Brain pericyte (primary cell): ENCODE results near the gene CDCA7.
"Not testable (repeated sequence)": the region's sequence is repeated elsewhere in the genome, so short reads cannot be mapped to it uniquely, and the experiment has no call there.

Experiments used
- DNase-seq: peaks from one replicate; pipeline ENCODE4 v3.0.0-alpha.2; 2012; ENCODE audit warnings: low read depth, low spot score

CDCA7 gene

DNA sequence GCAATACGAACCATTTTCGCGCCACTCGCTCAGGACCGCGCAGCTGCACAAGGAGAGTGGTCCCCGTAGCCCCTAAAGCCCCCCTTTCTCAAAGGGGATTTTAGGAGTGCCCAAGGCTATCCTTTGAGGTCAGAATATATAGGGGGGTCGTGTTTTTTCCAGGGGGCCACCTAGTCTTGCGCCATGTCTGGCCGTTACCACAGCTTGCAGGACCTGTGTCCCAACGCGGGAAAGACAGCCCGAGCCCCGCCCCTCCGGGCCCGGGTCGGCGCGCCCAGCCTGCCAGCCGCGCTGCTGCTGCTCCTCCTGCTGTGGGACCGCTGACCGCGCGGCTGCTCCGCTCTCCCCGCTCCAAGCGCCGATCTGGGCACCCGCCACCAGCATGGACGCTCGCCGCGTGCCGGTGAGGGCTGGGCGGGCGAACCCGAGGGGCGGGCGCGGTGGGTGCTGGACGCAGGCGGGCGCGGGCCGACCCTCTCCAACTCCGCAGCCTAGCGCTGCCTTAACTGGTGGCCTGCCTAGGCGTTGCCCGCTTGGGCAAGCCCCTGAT, at the start of gene CDCA7:
Gene CDCA7 (plus strand): TSS at position 291 of the 550 bp plus-strand sequence. CDS start 92 bp downstream, at position 383.
- peak; percentile 20 for DNase-seq

DNA sequence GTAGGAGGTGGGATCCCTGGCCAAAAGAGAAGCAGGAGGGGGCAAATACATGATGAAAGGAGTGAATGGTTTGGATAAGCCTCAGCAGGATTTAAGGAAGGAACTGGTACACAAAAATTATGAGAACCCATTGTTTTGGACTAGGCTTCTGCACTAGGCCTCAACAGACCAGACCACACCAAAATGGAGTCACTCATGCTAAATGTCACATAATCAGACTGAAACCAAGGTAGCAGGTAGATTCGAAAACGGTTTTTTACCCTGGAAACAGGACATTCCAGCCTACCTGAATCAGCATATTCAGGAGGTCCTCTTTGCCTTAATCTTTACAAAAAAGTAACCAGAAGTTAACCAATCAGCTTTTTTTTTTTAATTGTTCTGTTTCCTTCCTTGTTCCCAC, 49.4 kb upstream of the CDCA7 start:
- DNase-seq = no peak

DNA sequence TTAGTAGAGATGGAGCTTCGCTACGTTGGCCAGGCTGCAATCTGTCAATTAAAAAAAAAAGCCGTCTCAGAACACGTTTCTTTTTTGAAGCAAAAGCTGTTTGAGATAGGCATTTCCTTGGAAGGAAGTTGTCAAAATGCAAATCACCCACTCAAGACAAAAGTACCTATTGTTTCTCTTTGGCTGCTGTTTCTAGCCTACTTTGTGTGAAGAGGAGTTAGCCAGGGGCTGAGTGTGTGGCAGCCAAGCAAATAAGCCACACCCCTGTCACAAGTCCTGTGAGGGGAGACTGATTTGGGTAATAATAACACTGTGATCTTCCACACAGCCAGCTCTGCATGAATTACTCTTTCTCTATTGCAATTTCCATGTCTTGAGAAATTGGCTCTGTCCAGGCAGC, 47.4 kb upstream of the CDCA7 start:
- DNase-seq = no peak

DNA sequence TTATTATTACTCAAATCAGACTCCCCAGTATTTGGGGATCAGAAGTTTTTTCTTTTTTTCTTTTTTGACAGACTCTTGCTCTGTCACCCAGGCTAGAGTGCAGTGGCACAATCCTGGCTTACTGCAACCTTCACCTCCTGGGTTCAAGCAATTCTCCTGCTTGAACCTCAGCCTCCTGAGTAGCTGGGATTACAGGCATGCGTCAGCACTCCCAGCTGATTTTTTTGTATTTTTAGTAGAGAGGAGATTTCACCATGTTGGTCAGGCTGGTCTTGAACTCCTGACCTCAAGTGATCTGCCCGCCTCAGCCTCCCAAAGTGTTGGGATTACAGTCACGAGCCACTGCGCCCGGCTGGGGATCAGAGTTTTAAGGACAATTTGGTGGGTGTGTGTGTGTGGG, 45.3 kb upstream of the CDCA7 start:
- not testable (repeated sequence) for DNase-seq

DNA sequence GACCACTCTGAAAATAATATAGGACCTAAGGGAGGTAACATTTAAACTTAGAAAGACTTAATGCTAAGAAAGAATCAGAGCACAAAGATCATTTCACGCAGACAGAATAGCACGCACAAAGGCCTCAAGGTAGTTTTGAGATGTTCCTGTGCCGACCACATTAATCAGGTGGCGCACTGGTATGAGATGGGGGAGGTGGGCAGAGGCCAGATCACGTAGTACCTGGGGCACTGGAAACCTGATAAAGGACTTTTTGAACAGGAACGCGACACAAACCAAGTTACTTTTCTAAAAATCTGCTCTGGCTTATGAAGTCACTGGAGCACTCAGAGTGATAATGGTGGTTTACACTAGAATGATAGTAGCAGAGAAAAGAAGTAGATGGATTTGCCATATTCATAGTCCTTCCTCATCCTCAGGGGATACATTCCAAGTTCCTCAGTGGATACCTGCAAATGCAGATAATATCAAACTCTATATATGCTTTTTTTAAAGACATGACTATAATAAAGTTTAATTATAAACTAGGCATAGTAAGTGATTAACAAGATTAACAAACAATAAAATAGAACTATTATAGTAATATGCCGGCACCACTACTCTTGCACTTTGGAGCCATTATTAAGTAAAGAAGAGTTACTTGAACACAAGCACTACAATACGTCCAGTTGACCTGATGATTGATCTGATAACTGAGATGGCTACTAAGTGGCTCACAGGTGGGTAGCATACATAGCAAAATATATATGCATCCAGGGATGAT, 42.6 kb upstream of the CDCA7 start:
- DNase-seq = no peak

DNA sequence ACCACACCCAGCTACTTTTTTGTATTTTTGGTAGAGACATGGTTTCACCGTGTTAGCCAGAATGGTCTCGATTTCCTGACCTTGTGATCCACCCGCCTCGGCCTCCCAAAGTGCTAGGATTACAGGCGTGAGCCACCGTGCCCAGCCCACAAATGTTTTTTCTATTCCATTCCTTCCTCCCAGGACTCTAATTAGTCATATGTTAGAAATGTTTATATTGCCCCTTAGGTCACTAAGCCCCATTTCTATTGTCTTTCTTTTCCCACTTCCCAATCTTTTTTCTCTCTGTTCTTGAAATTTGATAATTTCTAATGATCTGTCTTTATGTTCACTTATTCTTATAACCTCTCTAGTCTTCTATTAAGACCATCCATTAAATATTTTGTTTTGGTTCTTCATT, 31.3 kb upstream of the CDCA7 start:
- no peak for DNase-seq

DNA sequence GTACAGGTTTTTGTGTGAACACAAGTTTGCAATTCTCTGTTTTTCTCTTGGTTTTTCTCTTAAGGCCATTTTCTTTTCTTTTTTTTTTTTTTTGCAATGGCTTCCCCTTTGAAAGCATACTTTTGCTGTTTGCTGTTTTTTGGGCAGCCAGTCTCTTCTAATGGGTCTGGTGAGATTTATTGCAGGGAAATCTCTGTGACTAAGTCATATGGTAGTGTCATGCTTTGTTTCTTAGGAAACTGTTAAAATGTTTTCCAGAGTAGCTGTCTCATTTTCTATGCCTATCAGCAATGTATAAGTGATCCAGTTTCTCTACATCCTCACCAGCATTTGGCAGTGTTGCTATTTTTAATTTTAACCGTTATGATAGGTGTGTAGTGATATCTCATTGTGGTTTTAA, 27.9 kb upstream of the CDCA7 start:
- DNase-seq = no peak

DNA sequence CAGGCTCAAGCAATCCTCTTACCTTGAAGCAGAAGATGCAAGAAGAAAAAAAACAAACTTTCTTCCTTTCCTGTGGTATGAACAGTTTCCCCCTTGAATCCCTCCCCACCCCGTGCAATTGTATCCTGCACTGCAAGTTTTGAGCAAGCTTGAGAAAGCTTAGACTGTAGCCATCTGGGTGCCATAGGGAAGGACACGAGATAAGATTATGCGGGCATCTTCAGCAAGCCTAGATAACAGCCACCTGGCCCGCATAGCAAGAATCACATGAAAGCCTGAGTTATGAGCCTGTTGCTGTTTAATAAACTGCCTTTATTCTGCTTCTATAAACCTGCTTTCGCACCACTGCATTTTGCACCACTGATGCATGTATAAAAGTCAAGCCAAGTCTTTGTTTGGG, 27.3 kb upstream of the CDCA7 start:
- DNase-seq = no peak

DNA sequence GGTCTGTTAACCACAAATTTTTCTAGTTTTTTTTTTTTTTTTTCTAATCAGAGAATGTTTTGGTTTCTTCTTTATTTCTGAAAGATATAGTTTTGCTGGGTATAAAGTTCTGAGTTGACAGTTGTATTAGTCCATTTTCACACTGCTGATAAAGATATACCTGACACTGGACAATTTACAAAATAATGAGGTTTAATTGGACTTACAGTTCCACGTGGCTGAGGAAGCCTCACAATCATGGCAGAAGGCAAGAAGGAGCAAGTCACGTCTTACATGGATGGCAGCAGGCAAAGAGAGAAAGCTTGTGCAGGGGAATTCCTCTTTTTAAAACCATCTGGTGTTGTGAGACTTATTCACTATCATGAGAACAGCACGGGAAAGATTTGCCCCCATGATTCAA, 21.7 kb upstream of the CDCA7 start:
- DNase-seq = not testable (repeated sequence)

DNA sequence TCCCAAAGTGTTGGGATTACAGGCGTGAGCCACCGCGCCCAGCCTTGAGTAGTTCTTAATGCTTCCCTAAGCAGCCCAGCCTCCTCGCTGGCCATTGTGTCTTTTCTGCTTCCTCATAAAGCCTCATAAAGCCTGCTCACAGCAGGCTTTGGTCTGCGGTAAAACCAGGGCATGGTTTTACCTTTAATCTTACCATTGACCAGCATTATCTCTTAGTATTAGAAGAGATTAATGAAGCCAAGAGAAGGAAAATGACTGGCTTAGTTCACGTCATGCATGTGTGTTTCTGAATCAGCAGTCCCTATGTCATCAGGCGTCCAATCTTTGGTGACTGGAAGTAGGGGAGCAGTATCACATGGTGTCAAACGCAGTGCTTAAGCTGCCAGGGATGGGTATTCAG, 14.9 kb upstream of the CDCA7 start:
- DNase-seq = no peak

DNA sequence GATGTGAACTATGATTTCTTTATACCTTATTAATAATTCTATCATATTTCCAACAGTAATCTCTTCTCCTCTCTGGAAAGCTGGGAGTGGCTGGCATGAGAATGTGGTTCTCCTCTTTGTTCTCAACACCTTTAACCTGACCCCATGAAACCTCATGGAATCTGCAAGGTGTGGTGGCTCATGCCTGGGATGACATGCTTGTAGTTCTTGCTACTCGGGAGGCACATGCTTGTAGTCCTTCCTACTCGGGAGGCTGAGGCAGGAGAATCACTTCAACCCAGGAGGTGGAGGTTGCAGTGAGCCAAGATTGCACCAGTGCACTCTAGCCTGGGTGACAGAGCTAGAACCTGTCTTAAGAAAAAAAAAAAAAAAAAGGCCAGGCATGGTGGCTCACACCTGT, 10.8 kb upstream of the CDCA7 start:
- no peak for DNase-seq

DNA sequence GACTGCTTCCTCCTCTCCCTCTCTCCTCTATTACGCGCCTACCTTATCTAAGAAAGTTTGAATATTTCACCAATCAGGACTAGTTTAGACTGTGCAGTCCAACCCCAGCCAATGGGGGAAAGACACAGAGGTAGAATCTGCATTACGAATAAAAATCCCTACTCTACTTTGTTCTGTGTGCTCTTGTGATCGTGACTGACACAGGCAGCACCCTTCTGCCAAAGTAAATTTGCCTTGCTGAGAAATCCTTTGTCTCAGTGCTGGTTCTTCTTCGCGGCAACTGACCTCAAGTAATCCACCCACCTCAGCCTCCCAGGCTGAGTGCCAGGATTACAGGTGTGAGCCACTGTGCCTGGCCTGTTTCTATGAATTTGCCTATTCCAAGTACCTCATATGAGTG, 8.6 kb upstream of the CDCA7 start:
- no peak for DNase-seq

DNA sequence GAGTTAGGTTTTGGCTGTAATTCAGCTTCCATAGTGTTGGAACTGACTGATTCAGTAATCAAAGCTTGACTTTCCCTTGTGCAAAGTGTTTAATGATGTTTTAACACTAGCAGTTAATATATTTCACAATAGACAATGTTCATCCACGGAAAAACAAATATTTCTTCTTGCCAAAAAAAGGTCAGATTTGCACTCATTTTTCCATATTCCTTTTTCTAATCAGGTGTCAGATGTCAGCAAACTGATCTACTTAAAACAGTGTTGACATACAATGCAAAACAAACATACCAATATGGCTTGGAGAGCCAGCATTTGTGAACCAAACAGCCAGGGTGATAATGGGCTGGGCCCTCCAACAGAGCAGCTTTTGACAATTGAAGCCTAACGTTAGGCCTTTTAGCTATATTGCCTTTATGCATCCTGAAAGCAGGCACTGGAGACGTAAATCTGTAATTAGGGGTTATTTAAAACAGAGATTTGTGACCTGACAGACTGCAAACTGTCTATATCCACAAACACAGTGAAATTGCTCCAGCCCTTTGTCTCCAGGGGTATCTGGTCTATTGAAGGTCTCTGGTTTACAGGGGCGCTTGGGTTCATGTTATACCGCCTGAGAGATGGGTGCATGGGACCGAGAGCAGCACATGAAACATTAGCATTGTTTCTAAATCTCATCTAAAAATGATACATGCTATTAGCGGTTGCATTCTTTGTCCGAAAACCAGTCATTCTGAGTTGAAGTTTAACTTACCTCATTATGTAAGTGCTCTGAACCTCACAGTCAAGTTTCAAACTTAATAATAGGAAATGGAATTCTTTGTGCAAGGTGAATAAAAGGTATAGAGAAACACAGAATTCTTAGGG, 7.1 kb upstream of the CDCA7 start:
- no peak for DNase-seq

DNA sequence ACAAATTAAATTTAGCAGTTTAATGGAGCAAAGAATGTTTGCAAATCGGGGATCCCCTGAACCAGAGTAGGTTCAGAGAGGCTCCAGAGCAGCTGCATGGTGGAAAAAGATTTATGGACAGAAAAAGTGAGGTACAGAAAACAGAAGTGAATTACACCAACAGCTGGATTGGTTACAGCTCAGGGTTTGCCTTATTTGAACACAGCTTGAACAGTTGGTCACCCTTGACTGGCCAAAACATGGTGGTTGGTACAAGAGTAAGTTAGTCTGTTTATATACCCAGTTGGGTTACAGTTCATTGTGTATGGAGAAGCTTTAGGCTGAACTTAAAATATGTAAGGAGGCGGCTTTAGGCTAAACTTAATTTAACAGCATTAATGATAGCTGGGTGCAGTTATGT, 5.4 kb upstream of the CDCA7 start:
- DNase-seq = no peak

DNA sequence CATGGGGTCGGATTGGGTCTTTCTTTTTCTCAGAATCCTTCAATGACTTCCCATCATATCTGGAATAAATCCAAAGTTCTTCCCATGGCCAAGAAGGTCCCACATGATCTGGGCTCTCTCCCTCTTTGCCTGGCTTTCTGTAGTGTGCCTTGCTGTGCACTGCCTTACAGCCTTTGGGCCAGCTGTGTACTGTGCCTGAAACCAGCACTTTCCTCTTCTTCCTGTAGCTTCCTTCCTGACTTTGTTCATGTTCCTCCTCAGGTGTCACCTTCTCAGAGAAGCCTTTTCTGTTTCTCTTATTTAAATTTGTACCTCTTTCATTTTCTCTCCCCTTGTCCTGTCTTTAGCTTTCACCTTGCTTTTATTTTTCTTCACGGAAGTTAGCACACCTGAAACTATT, 4.3 kb upstream of the CDCA7 start:
- DNase-seq = no peak

DNA sequence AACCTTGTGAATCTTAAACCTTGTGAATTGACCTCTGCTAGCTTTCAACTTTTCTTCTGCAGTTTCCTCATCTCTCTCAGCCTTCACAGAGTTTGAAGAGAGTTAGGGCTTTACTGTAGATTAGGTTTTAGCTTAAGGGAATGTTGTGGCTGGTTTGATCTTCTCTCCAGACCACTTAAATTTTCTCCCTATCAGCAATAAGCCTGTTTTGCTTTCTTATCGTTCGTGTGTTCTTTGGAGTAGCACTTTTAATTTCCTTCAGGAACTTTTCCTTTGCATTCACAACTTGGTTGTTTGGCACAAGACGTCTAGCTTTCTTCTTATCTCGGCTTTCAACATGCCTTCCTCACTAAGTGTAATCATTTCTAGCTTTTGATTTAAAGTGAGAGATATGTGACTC, 2.8 kb upstream of the CDCA7 start:
- no peak for DNase-seq

DNA sequence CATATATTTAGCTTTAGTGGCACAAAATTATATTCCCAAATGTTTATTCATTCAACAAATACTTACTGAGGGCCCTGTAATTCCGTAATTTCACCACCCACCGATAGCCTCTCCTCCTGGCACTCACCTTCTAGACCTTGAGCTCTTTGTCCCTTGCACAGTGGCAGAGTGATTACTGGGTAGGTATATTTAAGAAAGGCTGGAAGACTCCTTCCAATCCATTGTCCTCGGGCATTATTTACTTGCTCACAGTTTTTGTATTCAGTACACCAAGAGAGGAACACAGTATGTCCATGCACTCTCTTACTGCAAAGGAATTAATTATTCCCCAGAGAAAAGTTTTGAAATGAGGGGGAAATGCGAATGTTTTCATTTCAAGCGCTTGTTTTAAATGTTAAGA, 1.1 kb upstream of the CDCA7 start:
- no peak for DNase-seq

DNA sequence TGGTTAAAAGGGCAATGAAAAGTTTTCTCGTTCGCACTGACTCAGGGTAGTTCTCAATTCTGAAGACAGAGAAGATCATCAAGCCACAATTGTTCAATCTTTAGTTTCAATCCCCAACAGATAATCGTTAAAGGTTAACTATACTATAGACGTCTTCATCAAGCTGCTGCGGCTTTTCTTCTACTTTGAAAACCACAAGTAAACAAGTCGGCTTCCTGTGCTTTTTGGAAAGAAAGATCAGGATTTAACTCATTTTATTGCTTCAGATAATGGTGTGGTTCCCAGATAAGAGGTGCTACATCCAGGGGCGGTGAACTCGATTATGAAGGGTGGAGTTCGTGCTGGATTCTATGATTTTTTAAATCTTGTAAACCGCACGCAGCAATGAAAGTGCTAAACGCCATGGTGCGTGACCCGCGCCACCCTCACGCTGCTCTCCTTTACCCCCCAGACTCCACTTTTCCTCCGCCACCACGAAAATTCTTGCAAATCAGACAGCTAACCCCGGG, 545 bp upstream of the CDCA7 start:
- DNase-seq = no peak

DNA sequence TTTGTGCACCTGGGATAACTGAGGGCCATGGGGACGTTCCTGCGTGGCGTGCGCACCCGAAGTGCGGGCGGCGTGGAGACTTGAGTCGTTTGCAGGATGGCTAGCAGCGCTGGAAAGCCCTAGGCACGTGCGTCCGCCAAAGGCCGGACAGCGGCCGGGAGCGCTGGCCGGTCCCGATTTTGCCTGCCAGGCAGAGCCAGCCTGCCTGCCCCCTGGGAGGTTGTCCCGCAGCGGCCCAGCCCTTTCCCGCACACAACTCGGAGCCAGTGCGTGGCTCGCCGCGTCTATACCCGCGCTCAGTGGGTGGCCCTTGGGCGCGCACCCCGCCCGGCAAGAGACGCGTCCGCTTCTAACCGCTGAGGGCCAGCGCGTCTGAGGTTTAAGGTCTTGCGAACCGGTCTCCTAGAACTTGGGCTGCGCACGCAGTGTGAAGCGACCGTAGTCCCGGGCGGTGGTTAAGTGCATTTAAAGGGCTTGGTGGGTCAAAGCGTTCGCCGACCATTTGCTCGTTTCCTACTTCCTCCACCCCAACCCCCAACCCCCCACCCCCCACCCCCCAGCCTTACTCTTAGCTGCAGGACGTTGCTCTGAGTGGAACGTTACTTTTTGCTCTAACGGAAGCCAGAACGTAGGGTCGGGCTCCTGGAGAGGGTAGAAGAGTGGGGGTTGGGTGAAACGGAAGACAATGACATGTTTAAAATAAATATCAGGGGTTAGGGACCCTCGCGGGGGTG, 627 bp downstream of the CDCA7 start:
- DNase-seq = peak; percentile 17

DNA sequence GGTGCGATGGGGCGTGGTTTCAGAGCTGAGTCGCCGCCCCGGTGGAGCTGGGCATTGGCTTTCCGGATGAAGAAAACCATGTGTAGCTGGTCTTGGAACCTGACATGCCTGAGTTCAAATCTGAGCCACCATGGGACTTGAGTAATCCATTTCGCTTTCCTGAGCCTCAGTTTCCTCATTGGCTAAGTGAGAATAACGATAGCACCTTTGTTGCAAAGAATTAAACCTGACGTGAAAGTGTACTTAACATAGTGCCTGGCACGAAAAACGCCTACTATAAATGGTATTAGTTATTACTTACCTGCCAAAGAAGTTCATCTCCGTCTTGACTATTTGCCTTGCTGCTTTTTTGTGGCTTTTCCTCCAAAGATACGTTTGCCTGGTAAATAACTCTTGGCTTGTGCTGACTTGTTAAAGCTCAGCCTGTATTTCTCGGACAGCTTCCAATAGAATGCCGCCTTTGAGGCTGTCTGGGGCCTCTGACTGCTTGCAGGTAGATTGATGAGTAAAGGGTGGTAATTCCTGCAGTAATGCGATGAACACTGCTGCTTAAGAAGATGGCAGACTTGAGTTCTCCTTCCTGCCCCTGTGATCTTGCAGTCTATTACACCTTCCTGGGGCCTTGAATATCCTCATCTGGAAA, 1.3 kb downstream of the CDCA7 start:
- no peak for DNase-seq

DNA sequence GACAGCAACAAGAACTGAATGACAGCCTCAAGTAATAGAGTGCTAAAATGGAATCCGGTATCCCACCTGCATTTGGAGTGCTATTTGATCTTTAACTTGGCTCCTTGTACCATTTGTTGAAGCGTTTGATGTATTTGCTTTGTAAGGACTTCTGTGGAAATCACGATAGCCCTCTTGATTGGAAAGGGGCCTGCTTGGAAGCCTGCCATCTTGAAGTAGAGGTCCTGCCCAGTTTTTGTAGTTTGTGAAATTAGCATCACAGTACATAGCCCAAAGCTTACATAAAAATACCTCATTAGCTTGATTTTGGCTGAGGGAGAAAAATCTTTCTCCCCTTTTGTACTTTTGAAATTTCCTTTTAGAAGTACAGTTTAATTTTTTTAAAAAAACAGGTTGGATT, 2.7 kb downstream of the CDCA7 start:
- no peak for DNase-seq
